Loucy (cell line): ENCODE measurements around the gene FOXRED2.

Experiments used
- CTCF ChIP-seq: fragments of 200-600 bp; sonication (generic); conservative IDR thresholded peaks from 2 replicates; pipeline ENCODE4 v1.5.1; 2014; ENCODE audit warnings: mild to moderate bottlenecking, antibody characterized with exemption, low read length
- EZH2phosphoT487 ChIP-seq: fragments of 200-600 bp; IDR thresholded peaks from 2 replicates; pipeline ENCODE4 v1.6.1; 2018; ENCODE audit warnings: antibody characterized with exemption, mild to moderate bottlenecking, moderate library complexity, borderline replicate concordance

GRCh38 chr22:36514766-36515165 lies 7.9 kb upstream of the FOXRED2 start:
- TF ChIP-seq CTCF, result no peak
- TF ChIP-seq EZH2phosphoT487, result no peak
